Measurements from ENCODE around the gene NKX2-1.

The NKX2-1 gene

GRCh38 chr14:36467332-36467731 is 52.7 kb downstream of the NKX2-1 start:
- H3K27ac ChIP-seq (ENCODE audit: extremely low read depth, low read depth, low read length) = no peak overlapping the region
- no peaks in the 10 kb centered on the region for H3K4me1 ChIP-seq (ENCODE audit: control insufficient read depth, insufficient read depth, low read length)
- no peak overlapping the region for H3K4me3 ChIP-seq (ENCODE audit: low read depth, low read length)
- H3K9me3 ChIP-seq (ENCODE audit: control insufficient read depth, insufficient read depth, low read depth, low read length) = no peaks in the 10 kb centered on the region
- TF ChIP-seq HOXA7 (CRISPR knock-in tag; IDR thresholded peaks at IDR 0.05; ENCODE audit: borderline replicate concordance) (no peak), SALL2 (tag by site-specific recombination; IDR thresholded peaks at IDR 0.05; ENCODE audit: borderline replicate concordance) (no peak), ZBTB21 (tag by site-specific recombination; IDR thresholded peaks at IDR 0.05) (no peak), BCL11A (tag by site-specific recombination; IDR thresholded peaks at IDR 0.05; ENCODE audit: low read depth) (no peak), ZNF624 (tag by site-specific recombination; IDR thresholded peaks at IDR 0.05) (no peak), ZFP69B (tag by site-specific recombination; IDR thresholded peaks at IDR 0.05) (no peak), YY1 (tag by site-specific recombination; IDR thresholded peaks at IDR 0.05) (no peak), ZNF561 (tag by site-specific recombination; IDR thresholded peaks at IDR 0.05; ENCODE audit: borderline replicate concordance) (no peak), ZBTB8A (tag by site-specific recombination; IDR thresholded peaks at IDR 0.05) (no peak), ZNF292 (tag by site-specific recombination; IDR thresholded peaks at IDR 0.05; ENCODE audit: borderline replicate concordance, low read depth) (no peak), ZNF791 (tag by site-specific recombination; IDR thresholded peaks at IDR 0.05) (no peak), ZNF214 (tag by site-specific recombination; IDR thresholded peaks at IDR 0.05; ENCODE audit: borderline replicate concordance) (no peak), HOXD13 (CRISPR knock-in tag; IDR thresholded peaks at IDR 0.05; ENCODE audit: borderline replicate concordance) (no peak)
- no peaks in the 10 kb centered on the region for H3K36me3 ChIP-seq (ENCODE audit: control insufficient read depth in 2 of 2, insufficient read depth in 1 of 2, low read length in 2 of 2)
- ChIA-PET POLR2A (no interaction called here), CTCF (interaction anchor here (0.6 kb wide), 1 partner anchor 88 kb away, joined by 3 read pairs; no protein-coding TSS in a partner anchor)
